ENCODE measurements around the gene DLL3. TPM values are rescaled to one million over a fixed set of nuclear protein-coding genes. Genes with fewer than 3 reads are reported as not detected.

Gene DLL3
- total RNA-seq, 2 donors from 2014 or later, result not detected

GRCh38 chr19:39481229-39481545, 17.6 kb upstream of the DLL3 start:
- peak overlapping the region in 3 of 4 donors; percentile 53 to 81 (median 80) for H3K27ac ChIP-seq
- peak overlapping the region; percentile 66 to 67 for H3K4me3 ChIP-seq
- WGBS, 2 donors, result 0 to 1% methylated on average over 12 of the region's 12 CpGs
- no peaks in the 10 kb centered on the region for H3K9me3 ChIP-seq
- H3K36me3 ChIP-seq (replicated peaks in 1 of 2; ENCODE audit: insufficient read depth in 1 of 2, low read depth in 2 of 2), result peaks cover 0 to 4% of the 10 kb centered on the region in 2 donors
- no peak for DNase-seq
- H3K27me3 ChIP-seq, result no peaks in the 10 kb centered on the region
- peaks cover 19% of the 10 kb centered on the region for H3K4me1 ChIP-seq
- no peak for ATAC-seq
- intact Hi-C loops (cut with DNase I), result no loop called here
- TF ChIP-seq POLR2A (IDR thresholded peaks at IDR 0.05) (no peak), CTCF (IDR thresholded peaks at IDR 0.05) (no peak)

GRCh38 chr19:39481676-39482075, 17.1 kb upstream of the DLL3 start:
- TF ChIP-seq CTCF (IDR thresholded peaks at IDR 0.05), result no peak
- H3K27ac ChIP-seq, result no peak overlapping the region
- ATAC-seq, result no peak
- no peaks in the 10 kb centered on the region for H3K9me3 ChIP-seq
- 58 to 59% methylated on average over 4 to 11 of the region's 11 CpGs for WGBS, 2 donors
- DNase-seq, result no peak
- H3K4me3 ChIP-seq, result peak overlapping the region in 1 of 2 donors; percentile 66
- H3K4me1 ChIP-seq, result peaks cover 19% of the 10 kb centered on the region
- H3K27me3 ChIP-seq, result no peaks in the 10 kb centered on the region
- peaks cover 0 to 4% of the 10 kb centered on the region in 2 donors for H3K36me3 ChIP-seq (replicated peaks in 1 of 2; ENCODE audit: insufficient read depth in 1 of 2, low read depth in 2 of 2)
- intact Hi-C loops (cut with DNase I), result no loop called here

GRCh38 chr19:39483141-39483540, 15.6 kb upstream of the DLL3 start:
- Histone ChIP-seq H3K36me3 (replicated peaks in 1 of 2; ENCODE audit: insufficient read depth in 1 of 2, low read depth in 2 of 2) (peaks cover 0 to 7% of the 10 kb centered on the region in 2 donors), H3K27ac (no peak overlapping the region), H3K27me3 (no peaks in the 10 kb centered on the region), H3K9me3 (no peaks in the 10 kb centered on the region), H3K4me3 (no peak overlapping the region), H3K4me1 (peaks cover 19% of the 10 kb centered on the region)
- intact Hi-C loops (cut with DNase I), result no loop called here
- no peak for ATAC-seq
- no peak for DNase-seq
- TF ChIP-seq POLR2A (IDR thresholded peaks at IDR 0.05) (no peak), CTCF (IDR thresholded peaks at IDR 0.05) (no peak)
- 70 to 88% methylated on average over 5 to 6 of the region's 6 CpGs for WGBS, 2 donors

- TF ChIP-seq CTCF (IDR thresholded peaks at IDR 0.05) (no peak), POLR2A (IDR thresholded peaks at IDR 0.05) (no peak)
- 75 to 78% methylated on average over 4 to 10 of the region's 10 CpGs for WGBS, 2 donors
- no peak overlapping the region for H3K4me3 ChIP-seq
- H3K27me3 ChIP-seq, result no peaks in the 10 kb centered on the region
- H3K36me3 ChIP-seq (replicated peaks in 1 of 2; ENCODE audit: insufficient read depth in 1 of 2, low read depth in 2 of 2), result peaks cover 9 to 17% of the 10 kb centered on the region in 2 donors
- intact Hi-C loops (cut with DNase I), result no loop called here
- no peaks in the 10 kb centered on the region for H3K9me3 ChIP-seq
- no peak overlapping the region for H3K27ac ChIP-seq
- H3K4me1 ChIP-seq, result no peaks in the 10 kb centered on the region
- DNase-seq, result no peak
- ATAC-seq, result no peak
Measured at GRCh38 chr19:39489756-39490155, 9.0 kb upstream of the DLL3 start.

GRCh38 chr19:39492225-39492624, 6.5 kb upstream of the DLL3 start:
- no peak overlapping the region for H3K27ac ChIP-seq
- ATAC-seq (no peak), DNase-seq (no peak)
- 83 to 88% methylated on average over 6 of the region's 6 CpGs for WGBS, 2 donors
- H3K36me3 ChIP-seq (replicated peaks in 1 of 2; ENCODE audit: insufficient read depth in 1 of 2, low read depth in 2 of 2), result peaks cover 9 to 13% of the 10 kb centered on the region in 2 donors
- no peak for TF ChIP-seq CTCF (IDR thresholded peaks at IDR 0.05)
- no peak for TF ChIP-seq POLR2A (IDR thresholded peaks at IDR 0.05)
- no peaks in the 10 kb centered on the region for H3K4me1 ChIP-seq
- intact Hi-C loops (cut with DNase I), result no loop called here
- H3K4me3 ChIP-seq, result no peak overlapping the region
- H3K27me3 ChIP-seq, result no peaks in the 10 kb centered on the region
- no peaks in the 10 kb centered on the region for H3K9me3 ChIP-seq
